ENCODE data around the gene SPAG5.

GRCh38 chr17:28573040-28573380 is 25.8 kb downstream of the SPAG5 start:
- TF ChIP-seq POLR2AphosphoS5 (IDR thresholded peaks at IDR 0.05; ENCODE audit: borderline replicate concordance, low read depth, low read length) (no peak), EZH2 (IDR thresholded peaks at IDR 0.05) (no peak), FOXP2 (optimal IDR thresholded peaks at IDR 0.05; ENCODE audit: control extremely low read depth, extremely low read length, insufficient read depth) (no peak)

Measured in SK-N-MC (cell line).